ENCODE measurements around the gene ATP13A1.

DNA sequence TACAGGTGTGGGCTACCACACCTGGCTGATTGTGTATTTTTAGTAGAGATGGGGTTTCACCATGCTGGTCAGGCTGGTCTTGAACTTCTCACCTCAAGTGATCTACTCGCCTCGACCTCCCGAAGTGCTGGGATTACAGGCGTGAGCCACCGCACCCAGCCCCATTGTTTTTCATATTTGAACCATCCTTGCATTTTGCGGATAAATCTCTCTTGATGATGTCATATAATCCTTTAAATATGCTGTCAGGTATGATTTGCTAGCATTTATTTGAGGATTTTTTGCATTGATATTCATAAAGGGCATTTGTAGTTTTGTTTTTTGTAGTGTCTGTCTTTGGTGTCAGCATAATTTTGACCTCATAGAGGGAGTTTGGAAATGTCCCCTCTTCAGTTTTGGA lies 10.8 kb upstream of the ATP13A1 start:
- no peak for TF ChIP-seq POLR2A (IDR thresholded peaks at IDR 0.05)
- TF ChIP-seq, protein P1, sequence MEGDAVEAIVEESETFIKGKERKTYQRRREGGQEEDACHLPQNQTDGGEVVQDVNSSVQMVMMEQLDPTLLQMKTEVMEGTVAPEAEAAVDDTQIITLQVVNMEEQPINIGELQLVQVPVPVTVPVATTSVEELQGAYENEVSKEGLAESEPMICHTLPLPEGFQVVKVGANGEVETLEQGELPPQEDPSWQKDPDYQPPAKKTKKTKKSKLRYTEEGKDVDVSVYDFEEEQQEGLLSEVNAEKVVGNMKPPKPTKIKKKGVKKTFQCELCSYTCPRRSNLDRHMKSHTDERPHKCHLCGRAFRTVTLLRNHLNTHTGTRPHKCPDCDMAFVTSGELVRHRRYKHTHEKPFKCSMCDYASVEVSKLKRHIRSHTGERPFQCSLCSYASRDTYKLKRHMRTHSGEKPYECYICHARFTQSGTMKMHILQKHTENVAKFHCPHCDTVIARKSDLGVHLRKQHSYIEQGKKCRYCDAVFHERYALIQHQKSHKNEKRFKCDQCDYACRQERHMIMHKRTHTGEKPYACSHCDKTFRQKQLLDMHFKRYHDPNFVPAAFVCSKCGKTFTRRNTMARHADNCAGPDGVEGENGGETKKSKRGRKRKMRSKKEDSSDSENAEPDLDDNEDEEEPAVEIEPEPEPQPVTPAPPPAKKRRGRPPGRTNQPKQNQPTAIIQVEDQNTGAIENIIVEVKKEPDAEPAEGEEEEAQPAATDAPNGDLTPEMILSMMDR (IDR thresholded peaks at IDR 0.05), result no peak
